GM18951 (cell line): Measurements from ENCODE around the gene WWOX.

Experiments used
- POLR2A ChIP-seq: IDR thresholded peaks from 4 replicates; pipeline ENCODE4 v1.6.1; 2011; ENCODE audit warnings: mild to moderate bottlenecking; ENCODE audit not compliant: insufficient read length, insufficient read depth; ENCODE audit errors: extremely low read depth
- in situ Hi-C: fragments of 300-500 bp; cut with MboI; formaldehyde crosslinking; loops from one replicate; pipeline ENCODE4 v1.12.0; 2022; ENCODE audit warnings: low sequenced_read_pairs, mixed read lengths, inconsistent platforms; ENCODE audit not compliant: unreplicated experiment

WWOX gene

DNA sequence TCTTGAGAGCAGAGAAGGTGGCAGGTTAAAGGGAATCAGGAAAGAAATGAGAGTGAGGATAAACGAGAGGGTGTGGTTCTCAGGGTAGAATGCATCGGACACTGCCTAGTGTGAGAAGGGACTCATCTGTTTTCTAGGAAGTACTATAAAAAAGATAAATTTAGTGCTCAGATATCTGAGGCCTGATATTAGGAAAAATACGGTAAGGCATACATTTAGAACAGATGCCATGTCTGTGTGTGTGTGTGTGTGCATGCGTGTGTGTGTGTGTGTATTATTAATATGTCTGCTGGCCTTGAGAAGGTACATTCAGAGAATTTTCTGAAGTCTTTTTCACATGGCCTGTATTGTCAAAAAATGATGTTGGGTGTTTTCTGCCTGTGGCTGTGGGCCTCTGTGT is 1086.3 kb downstream of the WWOX start:
- in situ Hi-C loops: no loop called here
- TF ChIP-seq POLR2A: no peak

- in situ Hi-C loops: no loop called here
- no peak for TF ChIP-seq POLR2A
Observed at GRCh38 chr16:79186196-79186595, 1086.7 kb downstream of the WWOX start.

- in situ Hi-C loops: no loop called here
Observed at GRCh38 chr16:79188115-79188738, 1088.8 kb downstream of the WWOX start.

GRCh38 chr16:79188739-79189122 is 1089.3 kb downstream of the WWOX start:
- in situ Hi-C loops: no loop called here
- no peak for TF ChIP-seq POLR2A

More at GRCh38 chr16:79188115-79188738, 1088.8 kb downstream of the WWOX start:
- TF ChIP-seq POLR2A: no peak

DNA sequence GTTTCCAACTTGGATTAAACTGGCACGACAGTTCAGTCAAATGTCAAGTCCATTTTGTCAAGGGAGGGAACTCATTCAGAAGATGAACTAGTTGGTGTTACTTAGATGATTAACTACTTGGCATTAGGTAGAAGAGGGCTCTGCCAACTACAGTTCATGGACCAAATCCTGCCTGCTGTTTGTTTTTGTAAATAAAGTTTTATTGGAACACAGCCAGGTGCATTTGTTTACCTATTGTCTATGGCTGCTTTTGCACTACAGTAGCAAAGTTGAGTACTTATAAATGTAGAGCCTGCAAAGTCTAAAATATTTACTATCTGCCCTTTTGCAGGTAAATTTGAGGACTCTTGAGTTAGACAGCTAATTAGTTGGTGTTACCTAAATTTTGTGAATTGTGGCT is 1091.1 kb downstream of the WWOX start:
- no peak for TF ChIP-seq POLR2A
- in situ Hi-C loops: no loop called here

- TF ChIP-seq POLR2A: no peak
- in situ Hi-C loops: no loop called here
Observed at GRCh38 chr16:79191933-79192332, 1092.5 kb downstream of the WWOX start.

GRCh38 chr16:79192904-79193303 is 1093.5 kb downstream of the WWOX start:
- in situ Hi-C loops: no loop called here
- no peak for TF ChIP-seq POLR2A

DNA sequence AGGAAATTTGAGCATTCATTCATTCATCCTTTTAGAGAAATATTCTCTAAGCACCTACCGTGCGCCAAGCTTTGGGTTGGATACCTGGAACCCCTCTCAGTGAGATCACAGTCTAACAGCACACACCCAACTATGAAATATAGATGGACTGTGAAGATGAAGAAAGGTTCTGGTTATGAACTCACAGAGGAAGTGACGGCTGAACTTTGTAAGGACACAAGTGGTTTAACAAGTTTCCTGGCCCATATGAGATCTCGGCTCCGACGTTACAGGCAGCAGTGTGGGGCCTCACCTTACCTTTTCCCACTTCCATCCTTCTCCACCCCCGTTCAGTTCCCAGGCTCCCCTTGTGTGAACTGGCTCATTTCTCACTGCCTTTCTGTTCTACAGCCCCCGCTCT is 1094.8 kb downstream of the WWOX start:
- in situ Hi-C loops: no loop called here
- TF ChIP-seq POLR2A: no peak

GRCh38 chr16:79195938-79196337 is 1096.5 kb downstream of the WWOX start:
- in situ Hi-C loops: no loop called here
- TF ChIP-seq POLR2A: no peak

DNA sequence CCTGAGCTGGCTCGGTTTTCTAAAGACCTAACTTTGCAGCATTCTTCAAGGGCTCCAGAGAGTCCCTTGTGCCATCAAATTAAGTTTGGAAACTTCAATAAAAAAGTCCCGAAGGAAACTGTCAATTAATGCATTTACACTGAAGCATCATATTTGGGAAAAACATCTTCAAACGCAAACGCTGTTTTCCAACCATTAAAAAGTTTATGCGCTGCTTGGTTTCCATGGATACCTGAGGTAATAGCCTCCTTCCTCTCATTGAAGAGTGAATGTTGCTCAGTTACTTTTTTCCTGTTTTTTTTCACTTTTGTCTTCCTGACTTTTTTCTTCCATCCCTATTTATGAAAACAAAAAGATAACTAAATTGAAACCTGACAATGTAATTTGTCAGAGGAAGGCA is 1102.0 kb downstream of the WWOX start:
- TF ChIP-seq POLR2A: no peak
- in situ Hi-C loops: no loop called here

- TF ChIP-seq POLR2A: no peak
- in situ Hi-C loops: no loop called here
Observed at GRCh38 chr16:79202977-79203376, 1103.5 kb downstream of the WWOX start.

- in situ Hi-C loops: no loop called here
- no peak for TF ChIP-seq POLR2A
Observed at GRCh38 chr16:79204486-79204885, 1105.0 kb downstream of the WWOX start.

GRCh38 chr16:79206889-79207288 is 1107.4 kb downstream of the WWOX start:
- in situ Hi-C loops: no loop called here

GRCh38 chr16:79209308-79209707 is 1109.9 kb downstream of the WWOX start:
- in situ Hi-C loops: no loop called here

More at GRCh38 chr16:79206889-79207288, 1107.4 kb downstream of the WWOX start:
- TF ChIP-seq POLR2A: no peak

DNA sequence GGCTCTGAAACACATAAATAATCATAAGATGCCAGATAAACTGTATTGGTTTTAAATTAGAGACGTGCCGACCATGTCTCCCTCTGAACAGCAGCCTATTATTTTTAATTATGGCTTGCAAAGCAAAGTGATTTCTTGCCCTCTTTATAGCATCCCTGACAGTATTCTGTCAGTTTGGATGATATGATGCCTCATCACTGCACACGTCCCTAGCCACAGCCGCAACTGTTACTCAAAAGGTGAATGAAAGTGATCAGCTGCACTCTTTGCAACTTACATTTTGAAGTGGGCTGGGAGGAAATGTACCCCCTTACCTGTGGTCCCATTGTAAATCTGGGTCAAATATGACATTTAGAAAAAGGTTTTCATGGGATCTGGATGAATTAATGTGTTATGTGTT is 1111.2 kb downstream of the WWOX start:
- TF ChIP-seq POLR2A: no peak
- in situ Hi-C loops: no loop called here

More at GRCh38 chr16:79209308-79209707, 1109.9 kb downstream of the WWOX start:
- no peak for TF ChIP-seq POLR2A
